ENCODE results near the gene APLF. TPM values are rescaled to one million over a fixed set of nuclear protein-coding genes. Genes with fewer than 3 reads are reported as not detected.

APLF gene
- total RNA-seq, 4 donors from 2014 or later = 6.9 to 11.6 (median 10.6) TPM

DNA sequence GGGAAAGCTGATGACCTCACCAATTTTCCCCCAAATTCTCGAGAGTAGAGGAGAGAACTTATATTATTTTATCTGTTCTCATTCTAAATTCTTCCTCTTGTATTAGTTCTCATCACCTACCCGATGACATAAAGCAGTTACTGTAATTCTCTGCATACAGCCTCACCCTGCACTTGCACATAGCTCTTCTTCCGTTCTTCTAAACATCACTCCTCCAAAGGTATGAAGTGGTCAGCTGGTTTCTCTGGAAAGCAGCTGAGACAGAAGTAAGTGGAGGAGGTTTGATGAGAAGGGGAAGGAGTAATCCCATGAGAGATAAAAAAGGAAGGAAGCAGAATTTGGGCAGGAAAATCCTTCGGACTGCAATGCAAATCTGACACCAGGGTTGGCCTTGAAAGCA is 39.3 kb upstream of the APLF start:
- no peaks in the 10 kb centered on the region for H3K9me3 ChIP-seq
- no peaks in the 10 kb centered on the region for H3K36me3 ChIP-seq
- peaks cover 0 to 19% (median 13%) of the 10 kb centered on the region in 4 donors for H3K4me1 ChIP-seq
- DNase-seq (ENCODE audit: low spot score in 2 of 2) = no peak
- no peak overlapping the region for H3K4me3 ChIP-seq
- no peak overlapping the region for H3K27ac ChIP-seq
- 36 to 47% methylated on average over 4 of the region's 4 CpGs for WGBS, 2 donors
- H3K27me3 ChIP-seq = no peaks in the 10 kb centered on the region
- TF ChIP-seq EP300 (IDR thresholded peaks at IDR 0.05) = no peak
- no peak for TF ChIP-seq POLR2A (IDR thresholded peaks at IDR 0.05)
- TF ChIP-seq, protein P1, sequence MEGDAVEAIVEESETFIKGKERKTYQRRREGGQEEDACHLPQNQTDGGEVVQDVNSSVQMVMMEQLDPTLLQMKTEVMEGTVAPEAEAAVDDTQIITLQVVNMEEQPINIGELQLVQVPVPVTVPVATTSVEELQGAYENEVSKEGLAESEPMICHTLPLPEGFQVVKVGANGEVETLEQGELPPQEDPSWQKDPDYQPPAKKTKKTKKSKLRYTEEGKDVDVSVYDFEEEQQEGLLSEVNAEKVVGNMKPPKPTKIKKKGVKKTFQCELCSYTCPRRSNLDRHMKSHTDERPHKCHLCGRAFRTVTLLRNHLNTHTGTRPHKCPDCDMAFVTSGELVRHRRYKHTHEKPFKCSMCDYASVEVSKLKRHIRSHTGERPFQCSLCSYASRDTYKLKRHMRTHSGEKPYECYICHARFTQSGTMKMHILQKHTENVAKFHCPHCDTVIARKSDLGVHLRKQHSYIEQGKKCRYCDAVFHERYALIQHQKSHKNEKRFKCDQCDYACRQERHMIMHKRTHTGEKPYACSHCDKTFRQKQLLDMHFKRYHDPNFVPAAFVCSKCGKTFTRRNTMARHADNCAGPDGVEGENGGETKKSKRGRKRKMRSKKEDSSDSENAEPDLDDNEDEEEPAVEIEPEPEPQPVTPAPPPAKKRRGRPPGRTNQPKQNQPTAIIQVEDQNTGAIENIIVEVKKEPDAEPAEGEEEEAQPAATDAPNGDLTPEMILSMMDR (IDR thresholded peaks at IDR 0.05) = no peak

- no peaks in the 10 kb centered on the region for H3K9me3 ChIP-seq
- WGBS, 2 donors = 33 to 38% methylated on average over 1 of the region's 1 CpG
- no peak overlapping the region for H3K27ac ChIP-seq
- H3K27me3 ChIP-seq = no peaks in the 10 kb centered on the region
- no peaks in the 10 kb centered on the region for H3K36me3 ChIP-seq
- no peak overlapping the region for H3K4me3 ChIP-seq
- peaks cover 0 to 19% (median 13%) of the 10 kb centered on the region in 4 donors for H3K4me1 ChIP-seq
- TF ChIP-seq POLR2A (IDR thresholded peaks at IDR 0.05) = no peak
- TF ChIP-seq, protein P1 (IDR thresholded peaks at IDR 0.05) = no peak
- no peak for TF ChIP-seq EP300 (IDR thresholded peaks at IDR 0.05)
- DNase-seq (ENCODE audit: low spot score in 2 of 2) = no peak
Measured at GRCh38 chr2:68428746-68429145, 38.6 kb upstream of the APLF start.

DNA sequence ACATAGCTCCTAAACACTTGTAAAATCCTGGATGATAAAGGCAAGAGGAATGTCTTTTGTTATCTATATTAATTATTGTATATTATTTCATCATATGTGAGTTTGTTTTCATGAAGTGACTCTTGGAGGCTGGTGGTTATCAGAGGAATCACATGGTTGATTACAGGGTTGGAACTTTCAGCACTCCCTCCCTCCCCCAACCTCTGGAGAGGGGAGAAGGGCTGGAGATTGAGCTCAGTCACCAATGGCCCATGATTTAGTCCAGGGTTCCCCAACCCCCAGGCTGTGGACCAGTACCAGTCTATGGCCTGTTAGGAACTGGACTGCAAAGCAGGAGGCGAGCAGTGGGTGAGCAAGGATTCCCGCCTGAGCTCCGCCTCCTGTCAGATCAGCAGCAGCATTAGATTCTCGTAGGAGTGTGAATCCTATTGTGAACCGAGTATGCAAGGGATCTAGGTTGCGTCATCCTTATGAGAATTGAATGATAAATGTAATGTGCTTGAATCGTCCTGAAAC is 38.0 kb upstream of the APLF start:
- Histone ChIP-seq H3K4me3 (no peak overlapping the region), H3K36me3 (no peaks in the 10 kb centered on the region), H3K27ac (no peak overlapping the region), H3K9me3 (no peaks in the 10 kb centered on the region), H3K4me1 (peaks cover 0 to 19% (median 13%) of the 10 kb centered on the region in 4 donors), H3K27me3 (no peaks in the 10 kb centered on the region)
- no peak for DNase-seq (ENCODE audit: low spot score in 2 of 2)
- WGBS, 2 donors = 73 to 77% methylated on average over 7 of the region's 7 CpGs
- TF ChIP-seq EP300 (IDR thresholded peaks at IDR 0.05) (no peak), POLR2A (IDR thresholded peaks at IDR 0.05) (no peak)
- TF ChIP-seq, protein P1 (IDR thresholded peaks at IDR 0.05) = no peak

DNA sequence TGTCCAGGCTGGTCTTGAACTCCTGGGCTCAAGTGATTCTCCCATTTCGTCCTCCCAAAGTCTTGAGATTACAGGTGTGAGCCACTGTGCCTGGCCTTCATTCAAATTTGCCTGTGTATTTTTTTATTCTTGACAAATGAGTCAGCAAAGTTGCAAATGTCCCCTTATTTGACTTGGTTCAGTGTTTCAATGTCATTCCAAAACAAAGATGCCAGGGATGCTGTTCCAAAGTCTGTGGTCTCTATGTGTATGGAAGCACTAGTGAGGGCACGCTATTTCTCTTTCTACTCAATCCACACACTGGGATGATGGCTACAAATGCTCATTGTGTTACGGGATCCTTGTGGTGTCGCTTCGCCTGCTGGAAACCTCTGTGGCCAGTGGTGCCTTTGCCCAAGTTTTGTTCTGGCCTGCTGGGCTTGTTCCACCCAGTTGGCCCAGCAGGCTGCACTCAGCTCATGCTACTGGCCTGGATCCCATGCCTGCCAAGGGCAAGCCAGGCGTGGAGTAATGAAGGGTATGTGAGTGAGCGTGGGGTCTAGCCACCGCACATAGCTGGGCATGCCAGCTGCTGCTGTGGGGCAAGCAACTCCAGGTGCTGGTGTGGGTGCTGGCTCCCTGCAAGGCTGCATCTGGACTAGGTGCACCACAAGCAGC is 35.9 kb upstream of the APLF start:
- no peak for DNase-seq (ENCODE audit: low spot score in 2 of 2)
- 81 to 85% methylated on average over 8 of the region's 8 CpGs for WGBS, 2 donors
- no peak for TF ChIP-seq EP300 (IDR thresholded peaks at IDR 0.05)
- TF ChIP-seq, protein P1 (IDR thresholded peaks at IDR 0.05) = no peak
- no peak for TF ChIP-seq POLR2A (IDR thresholded peaks at IDR 0.05)

More for the DNA sequence above, 35.9 kb upstream of the APLF start:
- H3K9me3 ChIP-seq = no peaks in the 10 kb centered on the region
- no peak overlapping the region for H3K27ac ChIP-seq
- H3K36me3 ChIP-seq = no peaks in the 10 kb centered on the region
- no peak overlapping the region for H3K4me3 ChIP-seq
- H3K27me3 ChIP-seq = no peaks in the 10 kb centered on the region
- H3K4me1 ChIP-seq = peaks cover 0 to 36% (median 16%) of the 10 kb centered on the region in 4 donors

Data from tibial nerve (tissue), 4 donors.